Measurements from ENCODE around the gene JTB.

The JTB gene

GRCh38 chr1:153954826-153955225 lies 22.6 kb downstream of the JTB start:
- no peak for DNase-seq (ENCODE audit: low read depth, low spot score)

- DNase-seq (ENCODE audit: low read depth, low spot score), result no peak
Observed at GRCh38 chr1:153953859-153954365, 23.6 kb downstream of the JTB start.

- DNase-seq (ENCODE audit: low read depth, low spot score), result no peak
Observed at GRCh38 chr1:153951801-153952200, 25.7 kb downstream of the JTB start.

GRCh38 chr1:153951183-153951582 lies 26.3 kb downstream of the JTB start:
- no peak for DNase-seq (ENCODE audit: low read depth, low spot score)

- peak; percentile 58 for DNase-seq (ENCODE audit: low read depth, low spot score)
Observed at GRCh38 chr1:153946622-153947241, 30.7 kb downstream of the JTB start, which contains the start of gene DENND4B. Gene DENND4B, minus strand, starts transcription at chr1:153946718. Its CDS starts 2,344 bp downstream, at chr1:153944374.

GRCh38 chr1:153945795-153946621 lies 31.5 kb downstream of the JTB start:
- peak; percentile 45 for DNase-seq (ENCODE audit: low read depth, low spot score)

GRCh38 chr1:153945131-153945794 lies 32.2 kb downstream of the JTB start:
- DNase-seq (ENCODE audit: low read depth, low spot score), result peak; percentile 51

- DNase-seq (ENCODE audit: low read depth, low spot score), result no peak
Observed at GRCh38 chr1:153944827-153945117, 32.7 kb downstream of the JTB start.

- DNase-seq (ENCODE audit: low read depth, low spot score), result no peak
Observed at GRCh38 chr1:153944005-153944826, 33.3 kb downstream of the JTB start.

- no peak for DNase-seq (ENCODE audit: low read depth, low spot score)
Observed at GRCh38 chr1:153942766-153943549, 34.5 kb downstream of the JTB start.

GRCh38 chr1:153941826-153942725 lies 35.4 kb downstream of the JTB start:
- DNase-seq (ENCODE audit: low read depth, low spot score), result no peak

GRCh38 chr1:153940756-153941155 lies 36.7 kb downstream of the JTB start:
- no peak for DNase-seq (ENCODE audit: low read depth, low spot score)

GRCh38 chr1:153939476-153939875 lies 38.0 kb downstream of the JTB start:
- DNase-seq (ENCODE audit: low read depth, low spot score), result no peak

- DNase-seq (ENCODE audit: low read depth, low spot score), result no peak
Observed at GRCh38 chr1:153938996-153939395, 38.5 kb downstream of the JTB start.

GRCh38 chr1:153937331-153937730 lies 40.1 kb downstream of the JTB start:
- no peak for DNase-seq (ENCODE audit: low read depth, low spot score)

- DNase-seq (ENCODE audit: low read depth, low spot score), result no peak
Observed at GRCh38 chr1:153936011-153936802, 41.3 kb downstream of the JTB start.

GRCh38 chr1:153934746-153935145 lies 42.7 kb downstream of the JTB start:
- DNase-seq (ENCODE audit: low read depth, low spot score), result no peak

GRCh38 chr1:153933955-153934354 lies 43.5 kb downstream of the JTB start:
- DNase-seq (ENCODE audit: low read depth, low spot score), result no peak

- DNase-seq (ENCODE audit: low read depth, low spot score), result no peak
Observed at GRCh38 chr1:153933430-153933829, 44.0 kb downstream of the JTB start.
